ENCODE data around the gene SF1.
A peak's percentile ranks its signal among the peaks of the same experiment; 100 is the strongest.

The SF1 gene

DNA sequence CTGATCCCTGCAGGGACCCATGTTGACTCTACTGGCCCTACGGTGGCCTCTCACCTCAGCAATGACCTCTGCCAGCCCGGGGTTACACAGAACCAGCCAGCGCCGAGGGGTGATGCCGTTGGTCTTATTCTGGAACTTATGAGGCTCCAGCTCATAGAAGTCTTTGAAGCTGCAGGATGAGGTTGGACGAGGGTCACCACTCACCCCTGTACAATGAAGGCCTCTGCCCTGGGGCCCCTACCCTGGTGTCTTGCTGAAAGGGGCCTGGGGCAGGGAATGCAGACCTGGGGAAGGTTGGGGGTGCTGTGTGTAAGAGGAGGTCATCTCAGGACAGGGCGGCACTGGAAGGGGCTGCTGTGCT, 25.3 kb downstream of the SF1 start:
- no peak for DNase-seq (ENCODE audit: low read depth)
- TF ChIP-seq, protein P1, sequence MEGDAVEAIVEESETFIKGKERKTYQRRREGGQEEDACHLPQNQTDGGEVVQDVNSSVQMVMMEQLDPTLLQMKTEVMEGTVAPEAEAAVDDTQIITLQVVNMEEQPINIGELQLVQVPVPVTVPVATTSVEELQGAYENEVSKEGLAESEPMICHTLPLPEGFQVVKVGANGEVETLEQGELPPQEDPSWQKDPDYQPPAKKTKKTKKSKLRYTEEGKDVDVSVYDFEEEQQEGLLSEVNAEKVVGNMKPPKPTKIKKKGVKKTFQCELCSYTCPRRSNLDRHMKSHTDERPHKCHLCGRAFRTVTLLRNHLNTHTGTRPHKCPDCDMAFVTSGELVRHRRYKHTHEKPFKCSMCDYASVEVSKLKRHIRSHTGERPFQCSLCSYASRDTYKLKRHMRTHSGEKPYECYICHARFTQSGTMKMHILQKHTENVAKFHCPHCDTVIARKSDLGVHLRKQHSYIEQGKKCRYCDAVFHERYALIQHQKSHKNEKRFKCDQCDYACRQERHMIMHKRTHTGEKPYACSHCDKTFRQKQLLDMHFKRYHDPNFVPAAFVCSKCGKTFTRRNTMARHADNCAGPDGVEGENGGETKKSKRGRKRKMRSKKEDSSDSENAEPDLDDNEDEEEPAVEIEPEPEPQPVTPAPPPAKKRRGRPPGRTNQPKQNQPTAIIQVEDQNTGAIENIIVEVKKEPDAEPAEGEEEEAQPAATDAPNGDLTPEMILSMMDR (IDR thresholded peaks at IDR 0.05; ENCODE audit: control insufficient read depth, insufficient read depth, low read depth, low read length, missing control alignments), result no peak
- no peak overlapping the region for H3K4me3 ChIP-seq (ENCODE audit: control insufficient read depth, low read depth, low read length)

DNA sequence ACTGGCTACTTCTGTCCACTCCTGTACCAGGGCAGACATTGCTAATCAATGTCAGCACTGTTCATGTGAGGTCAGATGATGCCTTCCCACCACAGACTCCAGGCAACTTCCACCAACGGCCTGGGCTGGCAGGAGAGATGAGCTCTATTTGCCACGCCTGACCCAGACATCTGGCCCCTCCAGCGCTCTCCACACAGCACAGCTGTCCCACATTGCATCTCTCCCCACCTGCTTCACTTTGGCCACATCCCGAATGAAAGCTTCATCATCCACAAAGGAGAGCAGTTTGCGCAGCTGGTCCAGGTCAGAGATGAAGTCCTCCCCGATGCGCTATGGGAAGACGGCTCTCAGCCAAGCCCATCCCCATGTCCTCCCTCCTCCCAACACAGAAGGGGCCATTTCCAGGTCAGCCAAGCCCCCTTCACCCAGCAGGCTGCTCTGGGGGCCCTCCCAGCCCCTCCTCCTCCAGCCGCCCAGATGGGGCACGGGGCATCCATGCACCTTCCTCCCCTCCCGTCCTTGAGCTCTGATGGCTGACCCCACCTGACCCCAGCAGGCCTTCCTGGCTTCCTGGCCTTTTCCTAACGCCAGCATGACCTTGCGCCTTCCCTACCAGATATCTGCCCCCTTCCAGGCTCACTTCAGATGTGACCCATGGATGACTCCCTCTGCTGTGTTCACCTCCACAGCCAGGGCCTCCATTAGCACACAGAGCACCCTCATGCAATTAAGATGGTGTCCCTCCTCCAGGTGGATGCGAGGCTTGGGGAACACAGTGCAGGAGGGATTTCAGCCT, 26.0 kb downstream of the SF1 start:
- no peak for DNase-seq (ENCODE audit: low read depth)
- TF ChIP-seq, protein P1 (IDR thresholded peaks at IDR 0.05; ENCODE audit: control insufficient read depth, insufficient read depth, low read depth, low read length, missing control alignments), result no peak
- H3K4me3 ChIP-seq (ENCODE audit: control insufficient read depth, low read depth, low read length), result no peak overlapping the region

DNA sequence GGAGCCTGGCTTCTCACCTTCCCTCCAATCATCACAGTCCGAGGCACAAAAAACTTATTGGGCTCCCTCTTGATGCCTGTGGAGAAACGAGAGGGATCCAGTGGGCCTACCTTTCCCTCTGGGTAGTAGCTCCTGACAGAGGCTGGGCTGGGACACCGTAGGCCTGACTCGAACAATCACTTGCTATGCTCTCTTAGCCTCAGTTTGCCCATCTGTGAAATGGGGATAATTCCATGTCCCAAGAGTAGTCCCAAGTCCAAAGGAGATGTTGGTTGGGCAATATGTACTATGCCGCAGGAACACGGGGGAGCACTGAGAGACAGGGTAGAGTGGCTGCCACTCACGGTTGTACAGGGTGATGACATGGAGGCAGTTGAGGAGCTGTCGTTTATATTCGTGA, 26.8 kb downstream of the SF1 start:
- TF ChIP-seq, protein P1 (IDR thresholded peaks at IDR 0.05; ENCODE audit: control insufficient read depth, insufficient read depth, low read depth, low read length, missing control alignments), result no peak
- DNase-seq (ENCODE audit: low read depth), result no peak
- H3K4me3 ChIP-seq (ENCODE audit: control insufficient read depth, low read depth, low read length), result no peak overlapping the region

DNA sequence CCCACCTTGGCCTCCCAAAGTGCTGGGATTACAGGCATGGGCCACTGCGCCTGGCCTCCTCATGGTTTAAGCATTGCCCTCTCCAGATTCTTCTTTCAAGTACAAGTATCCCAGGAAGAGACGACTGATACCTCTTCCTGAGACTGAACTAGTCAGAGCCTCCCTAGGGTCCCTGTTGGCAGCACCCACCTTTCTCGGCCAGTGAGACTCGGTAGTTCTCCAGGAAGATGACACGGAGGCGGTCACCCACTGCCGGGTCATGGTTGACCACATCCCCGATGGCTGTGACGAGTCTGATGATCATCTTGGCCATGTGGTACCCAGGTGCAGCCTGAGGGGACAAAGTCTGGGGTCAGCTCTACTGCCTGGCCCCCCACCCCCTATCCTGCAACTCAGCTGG, 27.2 kb downstream of the SF1 start:
- DNase-seq (ENCODE audit: low read depth), result no peak
- TF ChIP-seq, protein P1 (IDR thresholded peaks at IDR 0.05; ENCODE audit: control insufficient read depth, insufficient read depth, low read depth, low read length, missing control alignments), result no peak
- no peak overlapping the region for H3K4me3 ChIP-seq (ENCODE audit: control insufficient read depth, low read depth, low read length)

DNA sequence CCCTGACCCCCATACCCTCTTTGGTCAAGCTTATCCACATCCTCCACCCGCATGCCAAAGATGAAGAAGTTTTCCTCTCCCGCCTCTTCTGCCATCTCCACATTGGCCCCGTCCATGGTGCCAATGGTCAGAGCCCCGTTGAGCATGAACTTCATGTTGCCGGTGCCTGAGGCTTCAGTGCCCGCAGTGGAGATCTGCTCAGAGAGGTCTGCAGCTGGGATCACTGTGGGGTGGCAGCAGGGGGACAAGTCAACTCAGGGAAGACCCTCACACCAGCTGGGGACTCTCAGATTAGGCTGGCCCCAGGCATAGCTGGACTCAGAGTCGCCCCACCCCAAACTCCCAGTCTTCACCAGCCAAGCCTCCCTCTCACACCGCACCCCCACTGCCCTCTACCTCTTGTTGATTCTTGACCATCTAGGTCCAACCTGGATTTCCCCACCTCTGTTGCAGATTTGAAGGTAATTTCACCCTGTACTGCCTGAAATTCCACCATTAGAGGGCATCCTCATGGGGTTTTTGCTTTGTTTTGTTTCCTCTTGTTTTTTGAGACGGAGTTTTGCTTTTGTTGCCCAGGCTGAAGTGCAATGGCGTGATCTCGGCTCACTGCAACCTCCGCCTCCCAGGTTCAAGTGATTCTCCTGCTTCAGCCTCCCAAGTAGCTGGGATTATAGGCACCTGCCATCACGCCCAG, 27.8 kb downstream of the SF1 start:
- TF ChIP-seq, protein P1 (IDR thresholded peaks at IDR 0.05; ENCODE audit: control insufficient read depth, insufficient read depth, low read depth, low read length, missing control alignments), result no peak
- DNase-seq (ENCODE audit: low read depth), result no peak

DNA sequence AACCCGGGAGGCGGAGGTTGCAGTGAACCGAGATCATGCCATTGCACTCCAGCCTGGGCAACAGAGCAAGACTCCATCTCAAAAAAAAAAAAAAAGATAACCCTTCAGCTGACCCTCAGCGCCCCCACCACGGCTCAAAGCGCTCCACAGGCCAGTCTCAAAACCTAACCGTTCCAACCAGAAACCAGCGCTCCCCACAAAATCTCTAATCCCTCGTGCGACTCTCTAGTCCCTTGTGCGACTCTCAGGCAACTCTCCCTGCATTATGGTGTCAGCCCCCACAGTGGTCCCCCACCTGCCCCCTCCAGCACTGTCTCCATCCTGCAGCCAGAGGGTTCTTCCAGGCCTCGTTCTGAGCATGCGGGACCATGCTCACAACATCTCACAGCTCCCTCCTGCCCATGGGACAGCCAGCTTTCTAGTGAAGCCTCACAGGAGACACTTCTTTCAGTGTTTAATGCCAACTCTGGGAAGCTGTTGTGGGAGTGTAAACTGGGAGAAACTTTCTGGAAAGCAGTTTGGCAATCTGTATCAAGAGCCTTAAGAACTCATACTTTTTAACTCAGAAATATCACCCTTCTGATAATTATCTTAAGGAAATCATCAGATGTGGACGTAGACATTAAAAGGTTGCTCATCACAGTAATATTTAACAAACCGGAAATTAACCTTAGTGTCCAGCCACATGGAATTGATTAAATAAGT, 30.2 kb downstream of the SF1 start:
- TF ChIP-seq, protein P1 (IDR thresholded peaks at IDR 0.05; ENCODE audit: control insufficient read depth, insufficient read depth, low read depth, low read length, missing control alignments), result no peak
- DNase-seq (ENCODE audit: low read depth), result peak; percentile 72
- no peak overlapping the region for H3K4me3 ChIP-seq (ENCODE audit: control insufficient read depth, low read depth, low read length)

More for the DNA sequence above, 27.8 kb downstream of the SF1 start:
- no peak overlapping the region for H3K4me3 ChIP-seq (ENCODE audit: control insufficient read depth, low read depth, low read length)

All from AG09309 (cell line).